ENCODE results near the gene CTNND2. TPM values are rescaled to one million over a fixed set of nuclear protein-coding genes. Genes with fewer than 3 reads are reported as not detected.

Gene CTNND2
- total and polyA plus RNA-seq, 10 of the 15 experiments (the other 5 are each of a cell fraction or from before 2014, with no cell fraction given) = 0.02 to 0.16 (median 0.04) TPM; not detected in 7

DNA sequence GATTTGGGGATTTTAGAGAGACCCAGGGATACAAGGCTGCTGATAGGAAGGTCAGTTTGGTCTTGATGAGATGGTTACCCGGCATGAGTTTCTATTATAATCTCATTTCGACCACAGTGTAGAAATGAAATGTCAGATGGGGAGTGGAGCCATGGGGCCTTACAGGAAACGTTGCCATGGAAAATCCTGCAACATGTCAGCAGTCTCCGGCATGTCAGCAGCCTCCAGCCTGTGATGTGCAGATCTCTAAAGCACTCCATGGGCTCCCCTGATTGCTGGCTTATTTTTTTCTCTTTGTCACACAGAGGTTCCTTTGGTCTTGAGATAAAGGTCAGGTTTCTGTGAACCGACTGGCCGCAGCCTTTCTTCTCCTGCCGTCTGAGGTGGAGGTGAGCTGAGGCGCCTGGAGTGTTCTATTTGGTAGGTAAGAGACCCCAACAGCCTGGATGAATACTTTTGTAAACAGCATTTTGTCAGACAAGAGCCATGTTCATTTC is 934.5 kb downstream of the CTNND2 start:
- no peaks in the 10 kb centered on the region for H3K79me2 ChIP-seq (ENCODE audit: control insufficient read depth, insufficient read depth, low read length)
- RAD21 ChIA-PET (ENCODE audit: unreplicated experiment) = no interaction called here
- no peak for ATAC-seq

More for the DNA sequence above, 934.5 kb downstream of the CTNND2 start:
- POLR2A ChIA-PET = no interaction called here
- in situ Hi-C loops (cut with MboI) (no loop called here), intact Hi-C loops (cut with micrococcal nuclease; ENCODE audit: unreplicated experiment) (no loop called here)
- Histone ChIP-seq H3K4me1 (ENCODE audit: control insufficient read depth, insufficient read depth, low read length) (no peaks in the 10 kb centered on the region), H3K27me3 (replicated peaks in 1 of 2; ENCODE audit: control insufficient read depth in 2 of 2, insufficient read depth in 2 of 2, low read length in 1 of 2) (peaks cover 0 to 3% of the 10 kb centered on the region in 2 experiments; a peak in 1 of 4 replicates), H3K4me3 (no peak overlapping the region), H3K9me3 (replicated peaks; ENCODE audit: control insufficient read depth, insufficient read depth, low read length) (no peaks in the 10 kb centered on the region), H3K36me3 (ENCODE audit: control insufficient read depth in 2 of 2, insufficient read depth in 2 of 2, low read length in 1 of 2) (no peaks in the 10 kb centered on the region), H3K27ac (ENCODE audit: control insufficient read depth, insufficient read depth) (no peak overlapping the region), H2AFZ (ENCODE audit: control insufficient read depth, low read depth, low read length) (no peak overlapping the region), H4K20me1 (ENCODE audit: control insufficient read depth, insufficient read depth) (no peaks in the 10 kb centered on the region), H3K4me2 (ENCODE audit: control insufficient read depth, insufficient read depth) (no peak overlapping the region), H3K9ac (ENCODE audit: control insufficient read depth, insufficient read depth, low read length) (no peak overlapping the region)
- 45% methylated on average over 8 of the region's 8 CpGs for WGBS (ENCODE audit: insufficient coverage, insufficient replicate concordance, low lambda C conversion rate, missing lambda C conversion rate)
- TF ChIP-seq, protein P1, sequence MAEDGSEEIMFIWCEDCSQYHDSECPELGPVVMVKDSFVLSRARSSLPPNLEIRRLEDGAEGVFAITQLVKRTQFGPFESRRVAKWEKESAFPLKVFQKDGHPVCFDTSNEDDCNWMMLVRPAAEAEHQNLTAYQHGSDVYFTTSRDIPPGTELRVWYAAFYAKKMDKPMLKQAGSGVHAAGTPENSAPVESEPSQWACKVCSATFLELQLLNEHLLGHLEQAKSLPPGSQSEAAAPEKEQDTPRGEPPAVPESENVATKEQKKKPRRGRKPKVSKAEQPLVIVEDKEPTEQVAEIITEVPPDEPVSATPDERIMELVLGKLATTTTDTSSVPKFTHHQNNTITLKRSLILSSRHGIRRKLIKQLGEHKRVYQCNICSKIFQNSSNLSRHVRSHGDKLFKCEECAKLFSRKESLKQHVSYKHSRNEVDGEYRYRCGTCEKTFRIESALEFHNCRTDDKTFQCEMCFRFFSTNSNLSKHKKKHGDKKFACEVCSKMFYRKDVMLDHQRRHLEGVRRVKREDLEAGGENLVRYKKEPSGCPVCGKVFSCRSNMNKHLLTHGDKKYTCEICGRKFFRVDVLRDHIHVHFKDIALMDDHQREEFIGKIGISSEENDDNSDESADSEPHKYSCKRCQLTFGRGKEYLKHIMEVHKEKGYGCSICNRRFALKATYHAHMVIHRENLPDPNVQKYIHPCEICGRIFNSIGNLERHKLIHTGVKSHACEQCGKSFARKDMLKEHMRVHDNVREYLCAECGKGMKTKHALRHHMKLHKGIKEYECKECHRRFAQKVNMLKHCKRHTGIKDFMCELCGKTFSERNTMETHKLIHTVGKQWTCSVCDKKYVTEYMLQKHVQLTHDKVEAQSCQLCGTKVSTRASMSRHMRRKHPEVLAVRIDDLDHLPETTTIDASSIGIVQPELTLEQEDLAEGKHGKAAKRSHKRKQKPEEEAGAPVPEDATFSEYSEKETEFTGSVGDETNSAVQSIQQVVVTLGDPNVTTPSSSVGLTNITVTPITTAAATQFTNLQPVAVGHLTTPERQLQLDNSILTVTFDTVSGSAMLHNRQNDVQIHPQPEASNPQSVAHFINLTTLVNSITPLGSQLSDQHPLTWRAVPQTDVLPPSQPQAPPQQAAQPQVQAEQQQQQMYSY (CRISPR knock-in tag; IDR thresholded peaks at IDR 0.05) = no peak
- no peak for TF ChIP-seq NRF1 (conservative IDR thresholded peaks at IDR 0.05; ENCODE audit: low read depth, low read length)
- TF ChIP-seq E2F8 (IDR thresholded peaks at IDR 0.05; ENCODE audit: low read depth, partially characterized antibody) = no peak
- TF ChIP-seq CUX1 (IDR thresholded peaks at IDR 0.05; ENCODE audit: insufficient replicate concordance, low read depth, low read length) = no peak
- TF ChIP-seq HSF1 (IDR thresholded peaks at IDR 0.05; ENCODE audit: low read depth, low read length) = no peak
- TF ChIP-seq RBBP5 (conservative IDR thresholded peaks at IDR 0.05) = no peak
- SMC1A ChIA-PET (ENCODE audit: uncharacterized antibody, unreplicated experiment) = no interaction called here
- BruUV-seq (replicated peaks) = no TSS peak
- DNase-seq (ENCODE audit: low read depth, low spot score) (no peak), FAIRE-seq (no peak)
- CTCF ChIA-PET = no interaction called here

All from GM12878 (cell line).